ENCODE data around the gene PYGB.

Gene PYGB

GRCh38 chr20:25247956-25248785 lies at the start of gene PYGB:
TSS of gene PYGB (plus strand) at chr20:25248085. CDS start at chr20:25248179, 94 bp downstream.
- peak; percentile 74 to 87 for DNase-seq

GRCh38 chr20:25198663-25199383 lies 49.1 kb upstream of the PYGB start:
- no peak for DNase-seq

GRCh38 chr20:25199473-25200260 lies 48.2 kb upstream of the PYGB start:
- DNase-seq = no peak

- DNase-seq = no peak
These were observed 44.8 kb upstream of the PYGB start for GRCh38 chr20:25203089-25203488.

DNA sequence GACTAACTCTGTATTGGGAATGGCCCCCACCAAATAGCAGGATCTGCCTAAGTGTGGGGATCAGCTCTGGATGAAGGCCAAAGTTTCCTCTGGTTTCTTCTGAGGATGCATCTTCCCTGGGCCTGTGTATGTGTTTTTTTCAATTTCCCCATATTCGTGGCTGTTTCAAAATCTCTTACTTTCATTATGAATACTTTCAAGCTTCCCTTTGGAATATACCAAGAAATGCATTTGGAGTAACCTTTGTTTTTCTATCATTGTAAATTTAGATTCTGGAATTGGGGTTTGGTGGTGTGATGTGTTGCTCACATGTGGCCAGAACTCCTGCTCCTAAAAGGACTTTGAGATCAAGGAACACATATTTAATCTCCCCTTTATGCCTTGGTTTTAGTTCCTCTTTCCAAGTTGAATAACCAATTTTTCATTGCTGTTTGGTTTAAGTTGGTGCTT lies 44.0 kb upstream of the PYGB start:
- no peak for DNase-seq

DNA sequence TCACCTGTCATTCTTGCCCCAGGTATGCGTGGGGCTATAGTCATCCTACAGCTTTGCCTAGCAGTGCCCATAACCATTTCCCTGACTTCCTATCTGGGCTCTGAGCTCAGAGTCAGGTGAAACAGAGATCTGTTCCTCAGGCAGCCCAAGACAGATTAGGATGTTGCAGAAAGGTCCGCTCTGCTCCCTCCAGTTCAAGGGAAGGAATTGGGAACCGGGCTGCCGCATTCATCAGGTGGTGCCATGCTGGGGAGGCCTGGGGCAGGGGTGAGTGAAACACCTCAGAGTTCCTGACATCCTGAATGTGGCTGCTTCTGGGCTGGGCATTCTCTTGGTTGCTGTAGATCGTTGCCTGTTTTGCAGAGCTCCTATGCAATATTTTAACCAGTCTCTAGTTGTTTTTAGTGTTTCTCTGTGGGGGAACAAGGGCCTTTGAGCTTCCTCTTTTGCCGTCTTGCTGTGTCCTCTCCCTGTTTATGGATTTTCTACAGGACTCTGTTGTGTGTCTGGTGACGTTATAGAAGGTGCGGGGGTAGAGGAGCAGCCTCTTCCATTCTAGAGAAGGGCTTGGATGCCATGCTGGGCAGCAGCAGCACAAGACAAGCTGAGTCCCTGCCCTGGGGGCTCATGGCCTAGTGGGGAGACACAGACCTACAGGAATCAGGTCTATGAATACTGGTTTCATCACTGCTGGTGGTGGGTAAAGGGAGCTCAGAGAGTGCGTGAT lies 43.2 kb upstream of the PYGB start:
- no peak for DNase-seq

GRCh38 chr20:25205277-25206062 lies 42.4 kb upstream of the PYGB start:
- DNase-seq = no peak

DNA sequence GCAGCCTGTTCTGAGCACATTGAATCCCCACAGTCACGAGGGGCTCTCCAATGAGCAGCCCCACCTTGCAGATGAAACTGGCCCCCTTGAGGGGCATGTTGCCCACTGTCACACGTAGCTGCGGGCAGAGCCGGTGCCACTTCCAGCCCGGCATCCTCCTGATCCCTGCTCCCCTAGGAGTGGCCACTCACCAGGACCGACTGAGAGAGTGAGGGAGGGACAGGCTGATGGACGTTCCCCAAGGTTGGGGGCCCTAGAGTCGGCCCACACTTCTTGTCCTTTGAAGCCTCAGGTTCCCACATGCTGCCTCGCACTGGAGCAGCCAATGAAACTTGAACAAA lies 41.9 kb upstream of the PYGB start:
- no peak for DNase-seq

DNA sequence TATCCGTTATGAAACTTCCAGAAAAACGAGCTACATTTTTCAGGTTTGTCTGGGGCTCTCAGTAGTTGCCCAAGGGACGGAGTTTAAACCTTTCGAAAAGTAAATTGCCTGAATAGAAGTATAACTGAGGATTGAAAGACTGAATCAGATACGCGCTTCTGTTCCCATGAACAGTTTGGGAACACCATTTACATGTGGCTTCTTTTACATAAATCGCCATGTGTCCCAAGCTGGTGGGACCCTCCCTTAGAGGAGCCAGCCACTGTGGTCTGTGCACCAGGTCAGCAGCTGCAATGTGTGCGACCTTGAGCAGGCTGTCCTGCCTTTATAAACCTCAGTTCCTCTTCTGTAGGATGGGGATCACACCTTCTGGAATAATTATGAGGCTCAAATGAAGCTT lies 41.3 kb upstream of the PYGB start:
- no peak for DNase-seq

DNA sequence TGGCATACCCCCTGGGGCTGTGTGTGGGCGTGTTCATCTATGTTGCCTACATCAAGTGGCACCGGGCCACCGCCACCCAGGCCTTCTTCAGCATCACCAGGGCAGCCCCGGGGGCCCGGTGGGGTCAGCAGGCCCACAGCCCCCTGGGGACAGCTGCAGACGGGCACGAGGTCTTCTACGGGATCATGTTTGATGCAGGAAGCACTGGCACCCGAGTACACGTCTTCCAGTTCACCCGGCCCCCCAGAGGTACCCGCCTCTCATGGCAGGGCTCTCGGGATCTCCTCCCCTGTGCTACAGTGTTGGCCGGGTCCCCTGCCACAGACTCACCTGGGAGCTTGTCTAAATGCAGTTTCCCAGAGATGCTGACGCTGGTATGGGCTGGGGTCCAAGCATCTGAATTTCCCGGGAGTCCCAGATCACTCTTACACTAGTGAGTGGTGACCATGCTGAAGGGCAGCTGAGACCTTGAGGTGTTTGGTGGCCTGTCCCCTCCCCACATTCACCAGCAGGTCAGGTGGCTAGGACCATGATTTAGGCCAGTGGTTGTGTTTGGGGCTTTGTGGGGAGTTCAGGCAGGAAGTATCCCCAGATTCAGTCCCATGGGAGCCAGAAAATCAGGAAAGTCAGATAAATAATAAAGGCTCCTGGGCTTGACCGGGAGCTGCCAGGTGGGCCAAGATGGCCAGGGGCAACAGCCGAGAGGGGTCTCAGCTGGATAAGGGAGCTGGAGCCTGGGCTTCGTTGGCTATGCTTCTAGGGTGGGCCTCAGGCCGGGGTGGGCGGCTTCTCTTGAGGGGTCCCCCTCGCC lies 40.5 kb upstream of the PYGB start:
- DNase-seq = no peak

DNA sequence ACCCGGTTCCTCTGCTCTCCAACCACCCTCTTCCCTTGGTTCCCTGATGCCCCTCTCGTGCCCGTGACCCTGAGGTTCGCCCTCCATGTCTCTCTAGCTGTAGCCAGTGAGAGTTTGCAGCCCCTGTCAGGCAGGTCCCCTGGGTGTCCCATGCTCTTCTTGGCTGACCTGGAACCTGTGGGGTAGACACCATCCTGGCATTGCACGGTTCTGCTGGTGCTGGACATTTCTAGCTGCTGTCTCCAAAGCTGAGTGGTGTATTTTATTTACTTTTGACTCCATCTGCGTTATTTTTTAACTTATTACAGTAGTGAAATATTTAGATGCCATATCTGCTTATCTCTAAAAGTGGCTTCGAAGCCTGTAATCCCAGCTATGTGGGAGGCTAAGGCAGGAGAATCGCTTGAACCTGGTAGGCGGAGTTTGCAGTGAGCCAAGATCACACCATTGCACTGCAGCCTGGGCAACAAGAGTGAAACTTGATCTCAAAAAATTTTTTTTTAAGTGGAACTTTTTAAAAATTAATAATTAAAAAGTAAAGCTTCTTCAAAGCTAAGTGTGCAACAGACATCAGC lies 39.8 kb upstream of the PYGB start:
- DNase-seq = no peak

DNA sequence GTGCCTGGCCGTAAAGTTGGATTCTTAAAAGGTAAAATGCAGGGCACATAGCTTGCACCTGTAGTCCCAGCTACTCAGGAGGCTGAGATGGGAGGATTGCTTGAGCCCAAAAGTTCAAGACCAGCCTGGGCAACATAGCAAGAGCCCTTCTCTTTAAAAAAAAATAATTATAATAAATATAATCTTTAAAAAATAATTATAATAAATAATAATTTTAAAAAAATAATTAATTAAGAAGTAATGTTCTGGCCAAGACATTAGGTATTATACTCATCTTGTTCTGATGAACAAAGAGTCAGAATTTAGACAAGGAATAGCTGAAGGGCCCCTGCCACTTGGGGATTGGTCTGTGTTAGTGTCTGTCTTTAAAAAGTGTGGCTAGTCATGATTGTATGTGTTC lies 38.5 kb upstream of the PYGB start:
- no peak for DNase-seq

- DNase-seq = no peak
These were observed 38.0 kb upstream of the PYGB start for GRCh38 chr20:25209911-25210310.

DNA sequence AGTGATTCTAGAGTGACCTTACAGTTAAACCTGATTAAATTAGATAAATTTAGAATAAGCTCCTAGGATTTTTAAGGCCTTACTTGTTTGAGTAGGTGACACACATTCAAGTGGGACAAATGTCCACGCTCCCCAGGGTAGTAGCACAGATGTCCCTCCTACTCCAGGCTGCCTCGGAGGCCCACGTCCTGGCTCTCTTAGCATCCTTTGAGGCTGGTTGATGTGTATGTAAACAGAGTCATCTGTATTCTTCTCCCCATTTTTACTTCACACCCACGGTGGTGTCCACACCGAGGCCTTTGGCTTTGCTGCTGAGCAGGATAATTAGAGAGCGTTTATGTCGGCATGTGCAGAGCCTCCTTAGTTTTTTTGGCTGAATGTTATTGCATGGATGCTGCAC lies 36.6 kb upstream of the PYGB start:
- DNase-seq = no peak

DNA sequence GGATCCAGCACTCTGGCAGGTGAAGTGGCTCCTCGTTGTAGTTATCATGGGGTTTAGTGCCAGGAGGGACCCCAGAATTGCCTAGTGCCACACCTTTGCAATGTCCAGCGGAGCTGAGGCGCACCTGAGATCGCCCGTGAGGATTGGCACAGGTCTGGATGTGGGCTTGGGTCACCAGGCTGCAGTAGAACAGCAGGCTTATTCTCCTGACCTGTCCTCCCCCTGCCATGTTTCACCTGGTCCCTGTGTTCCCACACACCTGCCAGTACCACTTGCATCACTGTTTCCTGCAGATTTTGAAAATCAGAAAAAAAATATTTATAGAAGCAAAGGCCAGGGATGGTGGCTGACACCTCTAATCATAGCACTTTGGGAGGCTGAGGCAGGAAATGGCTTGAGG lies 35.6 kb upstream of the PYGB start:
- no peak for DNase-seq

GRCh38 chr20:25213566-25214425 lies 34.1 kb upstream of the PYGB start:
- DNase-seq = no peak

- DNase-seq = no peak
These were observed 33.5 kb upstream of the PYGB start for GRCh38 chr20:25214426-25214790.

DNA sequence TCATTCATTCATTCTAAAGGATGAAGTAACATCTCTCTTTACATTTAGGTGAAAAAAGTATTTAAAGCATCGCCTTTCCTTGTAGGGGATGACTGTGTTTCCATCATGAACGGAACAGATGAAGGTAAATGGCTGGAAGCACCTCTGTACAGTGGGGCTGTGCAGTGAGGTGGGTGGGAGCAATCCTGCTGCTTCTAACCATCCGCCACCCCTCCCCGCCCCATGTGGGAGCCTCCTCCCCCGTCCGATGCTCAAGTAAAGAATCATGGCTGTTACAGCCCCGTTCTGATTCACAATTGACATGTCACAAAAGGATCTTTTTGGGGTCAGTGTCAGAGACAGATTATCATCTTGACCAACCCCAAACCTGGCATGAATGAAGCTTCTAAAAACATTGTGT lies 33.1 kb upstream of the PYGB start:
- no peak for DNase-seq

GRCh38 chr20:25215521-25215920 lies 32.4 kb upstream of the PYGB start:
- DNase-seq = no peak

Data from SHP77 (cell line).